Measurements from ENCODE around the gene SMCO1.
"Not testable (repeated sequence)": the region's sequence is repeated elsewhere in the genome, so short reads cannot be mapped to it uniquely, and the experiment has no call there.

Gene SMCO1

GRCh38 chr3:196546537-196546936 lies 31.4 kb upstream of the SMCO1 start:
- Histone ChIP-seq H3K4me3 (ENCODE audit: low read length) (no peak overlapping the region), H3K4me1 (ENCODE audit: control insufficient read depth, insufficient read depth, low read length) (no peaks in the 10 kb centered on the region), H3K9me3 (ENCODE audit: control insufficient read depth, low read length) (no peaks in the 10 kb centered on the region), H3K9ac (ENCODE audit: low read length) (no peak overlapping the region), H3K36me3 (ENCODE audit: control insufficient read depth, insufficient read depth, low read length) (no peaks in the 10 kb centered on the region), H3K27me3 (ENCODE audit: control insufficient read depth, insufficient read depth, low read length) (no peaks in the 10 kb centered on the region)

- Histone ChIP-seq H3K4me3 (ENCODE audit: low read length) (no peak overlapping the region), H3K4me1 (ENCODE audit: control insufficient read depth, insufficient read depth, low read length) (no peaks in the 10 kb centered on the region), H3K27me3 (ENCODE audit: control insufficient read depth, insufficient read depth, low read length) (no peaks in the 10 kb centered on the region), H3K9ac (ENCODE audit: low read length) (no peak overlapping the region), H3K36me3 (ENCODE audit: control insufficient read depth, insufficient read depth, low read length) (no peaks in the 10 kb centered on the region), H3K9me3 (ENCODE audit: control insufficient read depth, low read length) (no peaks in the 10 kb centered on the region)
Observed at GRCh38 chr3:196544491-196544992, 29.4 kb upstream of the SMCO1 start.

GRCh38 chr3:196541684-196542445 lies 26.7 kb upstream of the SMCO1 start:
- Histone ChIP-seq H3K36me3 (ENCODE audit: control insufficient read depth, insufficient read depth, low read length) (no peaks in the 10 kb centered on the region), H3K9me3 (ENCODE audit: control insufficient read depth, low read length) (no peaks in the 10 kb centered on the region), H3K4me3 (ENCODE audit: low read length) (no peak overlapping the region), H3K9ac (ENCODE audit: low read length) (no peak overlapping the region), H3K27me3 (ENCODE audit: control insufficient read depth, insufficient read depth, low read length) (no peaks in the 10 kb centered on the region), H3K4me1 (ENCODE audit: control insufficient read depth, insufficient read depth, low read length) (no peaks in the 10 kb centered on the region)

- Histone ChIP-seq H3K27me3 (ENCODE audit: control insufficient read depth, insufficient read depth, low read length) (no peaks in the 10 kb centered on the region), H3K4me3 (ENCODE audit: low read length) (no peak overlapping the region), H3K9ac (ENCODE audit: low read length) (no peak overlapping the region), H3K9me3 (ENCODE audit: control insufficient read depth, low read length) (no peaks in the 10 kb centered on the region), H3K36me3 (ENCODE audit: control insufficient read depth, insufficient read depth, low read length) (no peaks in the 10 kb centered on the region), H3K4me1 (ENCODE audit: control insufficient read depth, insufficient read depth, low read length) (no peaks in the 10 kb centered on the region)
Observed at GRCh38 chr3:196537319-196537984, 22.3 kb upstream of the SMCO1 start.

- H3K4me1 ChIP-seq (ENCODE audit: control insufficient read depth, insufficient read depth, low read length): no peaks in the 10 kb centered on the region
- no peak overlapping the region for H3K4me3 ChIP-seq (ENCODE audit: low read length)
- H3K9ac ChIP-seq (ENCODE audit: low read length): no peak overlapping the region
- H3K27me3 ChIP-seq (ENCODE audit: control insufficient read depth, insufficient read depth, low read length): no peaks in the 10 kb centered on the region
- no peaks in the 10 kb centered on the region for H3K9me3 ChIP-seq (ENCODE audit: control insufficient read depth, low read length)
- no peaks in the 10 kb centered on the region for H3K36me3 ChIP-seq (ENCODE audit: control insufficient read depth, insufficient read depth, low read length)
Observed at GRCh38 chr3:196533260-196533681, 18.1 kb upstream of the SMCO1 start.

GRCh38 chr3:196531418-196531817 lies 16.3 kb upstream of the SMCO1 start:
- no peaks in the 10 kb centered on the region for H3K36me3 ChIP-seq (ENCODE audit: control insufficient read depth, insufficient read depth, low read length)
- no peak overlapping the region for H3K4me3 ChIP-seq (ENCODE audit: low read length)
- no peak overlapping the region for H3K9ac ChIP-seq (ENCODE audit: low read length)
- no peaks in the 10 kb centered on the region for H3K4me1 ChIP-seq (ENCODE audit: control insufficient read depth, insufficient read depth, low read length)
- H3K27me3 ChIP-seq (ENCODE audit: control insufficient read depth, insufficient read depth, low read length): no peaks in the 10 kb centered on the region
- no peaks in the 10 kb centered on the region for H3K9me3 ChIP-seq (ENCODE audit: control insufficient read depth, low read length)

- Histone ChIP-seq H3K4me1 (ENCODE audit: control insufficient read depth, insufficient read depth, low read length) (no peaks in the 10 kb centered on the region), H3K9ac (ENCODE audit: low read length) (no peak overlapping the region)
Observed at GRCh38 chr3:196528639-196529233, 13.6 kb upstream of the SMCO1 start.

GRCh38 chr3:196525141-196525540 lies 10.0 kb upstream of the SMCO1 start:
- no peaks in the 10 kb centered on the region for H3K36me3 ChIP-seq (ENCODE audit: control insufficient read depth, insufficient read depth, low read length)
- H3K9me3 ChIP-seq (ENCODE audit: control insufficient read depth, low read length): peaks cover 3% of the 10 kb centered on the region
- no peak overlapping the region for H3K9ac ChIP-seq (ENCODE audit: low read length)
- no peaks in the 10 kb centered on the region for H3K4me1 ChIP-seq (ENCODE audit: control insufficient read depth, insufficient read depth, low read length)
- no peaks in the 10 kb centered on the region for H3K27me3 ChIP-seq (ENCODE audit: control insufficient read depth, insufficient read depth, low read length)
- H3K4me3 ChIP-seq (ENCODE audit: low read length): no peak overlapping the region

More at GRCh38 chr3:196528639-196529233, 13.6 kb upstream of the SMCO1 start:
- no peaks in the 10 kb centered on the region for H3K9me3 ChIP-seq (ENCODE audit: control insufficient read depth, low read length)
- no peak overlapping the region for H3K4me3 ChIP-seq (ENCODE audit: low read length)
- H3K36me3 ChIP-seq (ENCODE audit: control insufficient read depth, insufficient read depth, low read length): no peaks in the 10 kb centered on the region
- H3K27me3 ChIP-seq (ENCODE audit: control insufficient read depth, insufficient read depth, low read length): no peaks in the 10 kb centered on the region

- no peak overlapping the region for H3K9ac ChIP-seq (ENCODE audit: low read length)
- H3K27me3 ChIP-seq (ENCODE audit: control insufficient read depth, insufficient read depth, low read length): no peaks in the 10 kb centered on the region
- H3K36me3 ChIP-seq (ENCODE audit: control insufficient read depth, insufficient read depth, low read length): no peaks in the 10 kb centered on the region
- no peak overlapping the region for H3K4me3 ChIP-seq (ENCODE audit: low read length)
- no peaks in the 10 kb centered on the region for H3K4me1 ChIP-seq (ENCODE audit: control insufficient read depth, insufficient read depth, low read length)
- H3K9me3 ChIP-seq (ENCODE audit: control insufficient read depth, low read length): peaks cover 8% of the 10 kb centered on the region
Observed at GRCh38 chr3:196524527-196524926, 9.4 kb upstream of the SMCO1 start.

- no peak overlapping the region for H3K4me3 ChIP-seq (ENCODE audit: low read length)
- no peaks in the 10 kb centered on the region for H3K4me1 ChIP-seq (ENCODE audit: control insufficient read depth, insufficient read depth, low read length)
- peaks cover 15% of the 10 kb centered on the region for H3K9me3 ChIP-seq (ENCODE audit: control insufficient read depth, low read length)
- H3K27me3 ChIP-seq (ENCODE audit: control insufficient read depth, insufficient read depth, low read length): no peaks in the 10 kb centered on the region
- no peaks in the 10 kb centered on the region for H3K36me3 ChIP-seq (ENCODE audit: control insufficient read depth, insufficient read depth, low read length)
- H3K9ac ChIP-seq (ENCODE audit: low read length): no peak overlapping the region
Observed at GRCh38 chr3:196523841-196524240, 8.7 kb upstream of the SMCO1 start.

GRCh38 chr3:196521291-196521690 lies 6.1 kb upstream of the SMCO1 start:
- not testable (repeated sequence) for H3K9ac ChIP-seq (ENCODE audit: low read length); H3K36me3 ChIP-seq (ENCODE audit: control insufficient read depth, insufficient read depth, low read length); H3K27me3 ChIP-seq (ENCODE audit: control insufficient read depth, insufficient read depth, low read length); H3K4me1 ChIP-seq (ENCODE audit: control insufficient read depth, insufficient read depth, low read length); H3K4me3 ChIP-seq (ENCODE audit: low read length)
- peaks cover 21% of the 10 kb centered on the region for H3K9me3 ChIP-seq (ENCODE audit: control insufficient read depth, low read length)

- H3K9me3 ChIP-seq (ENCODE audit: control insufficient read depth, low read length): peaks cover 21% of the 10 kb centered on the region
- H3K27me3 ChIP-seq (ENCODE audit: control insufficient read depth, insufficient read depth, low read length): no peaks in the 10 kb centered on the region
- no peaks in the 10 kb centered on the region for H3K36me3 ChIP-seq (ENCODE audit: control insufficient read depth, insufficient read depth, low read length)
- H3K4me1 ChIP-seq (ENCODE audit: control insufficient read depth, insufficient read depth, low read length): no peaks in the 10 kb centered on the region
- no peak overlapping the region for H3K4me3 ChIP-seq (ENCODE audit: low read length)
- H3K9ac ChIP-seq (ENCODE audit: low read length): no peak overlapping the region
Observed at GRCh38 chr3:196519718-196520082, 4.6 kb upstream of the SMCO1 start.

Measured in mucosa of stomach (tissue), 1 donor.